B cell (primary cell): ENCODE data around the gene MAP4K2. TPM values are rescaled to one million over a fixed set of nuclear protein-coding genes. Genes with fewer than 3 reads are reported as not detected.

Source experiments
- ATAC-seq: fragments of 200-7000 bp; cut with Tn5 transposase; one replicate; pipeline ENCODE4 v1.10.0; 2021; ENCODE audit warnings: low read depth, mild to moderate bottlenecking, moderate number of reproducible peaks, moderate library complexity
- CTCF ChIA-PET: fragments of 350-600 bp; sonication (Branson Sonifier 250); formaldehyde crosslinking; loops from one replicate; lab custom pipeline; 2021; ENCODE audit warnings: antibody characterized with exemption, inconsistent platforms; lab: Charles Lee
- POLR2A ChIA-PET: fragments of 350-600 bp; sonication (Branson Sonifier 250); formaldehyde crosslinking; loops from one replicate; lab custom pipeline; 2021; ENCODE audit warnings: antibody characterized with exemption; lab: Charles Lee
- DNase-seq: peaks from one replicate; pipeline ENCODE4 v3.0.0; 2013
- H2AFZ ChIP-seq: 2 replicates; pipeline ENCODE4 v1.6.1; 2012; ENCODE audit warnings: mild to moderate bottlenecking, low read depth, low read length; ENCODE audit not compliant: insufficient read depth, poor library complexity, severe bottlenecking
- H3K27ac ChIP-seq, 2 donors: 1 replicate in 1 of 2; 2 replicates in 1 of 2; pipeline ENCODE4 v1.5.1; 2012 to 2013; ENCODE audit warnings: low read length in 2 of 2, mild to moderate bottlenecking in 2 of 2, moderate library complexity in 1 of 2
- H3K27me3 ChIP-seq, 4 experiments: fragments of 200-600 bp in 1 of 4; sonication (generic) in 1 of 4; replicated peaks in 1 of 4; 1 replicate in 2 of 4; 2 replicates in 2 of 4; pipeline versions ENCODE4 v1.6.1 to v1.7.0; 2013 to 2016; ENCODE audit warnings: low read length in 3 of 4, mild to moderate bottlenecking in 2 of 4, mixed read lengths in 1 of 4, moderate library complexity in 1 of 4; ENCODE audit not compliant: insufficient read depth in 4 of 4, control insufficient read depth in 3 of 4; ENCODE audit errors: control extremely low read depth in 1 of 4
- H3K36me3 ChIP-seq, 2 experiments: replicated peaks in 1 of 2; 1 replicate in 1 of 2; 2 replicates in 1 of 2; pipeline versions ENCODE4 v1.6.1 to v1.7.1; 2013; ENCODE audit warnings: low read length in 1 of 2; ENCODE audit not compliant: insufficient read depth in 2 of 2, control insufficient read depth in 1 of 2; ENCODE audit errors: control extremely low read depth in 1 of 2, extremely low read depth in 1 of 2
- H3K4me1 ChIP-seq, 2 donors: fragments of 200-600 bp in 1 of 2; sonication (generic) in 1 of 2; 1 replicate in 1 of 2; 2 replicates in 1 of 2; pipeline versions ENCODE4 v1.5.1 to v1.6.1; 2013 to 2017; ENCODE audit warnings: low read length in 2 of 2; ENCODE audit not compliant: control insufficient read depth in 2 of 2, insufficient read depth in 2 of 2
- H3K4me2 ChIP-seq: replicated peaks from 2 replicates; pipeline ENCODE3; 2012; ENCODE audit warnings: mild to moderate bottlenecking, low read depth, low read length; ENCODE audit not compliant: poor library complexity, severe bottlenecking
- H3K4me3 ChIP-seq, 5 experiments: fragments of 200-600 bp in 1 of 5; sonication (generic) in 1 of 5; 1 replicate in 3 of 5; 2 replicates in 2 of 5; pipeline versions ENCODE4 v1.5.1 to v1.7.0; 2011 to 2016; ENCODE audit warnings: low read length in 4 of 5, mild to moderate bottlenecking in 4 of 5, low read depth in 2 of 5, control low read depth in 1 of 5, moderate library complexity in 1 of 5; ENCODE audit not compliant: insufficient read depth in 1 of 5; ENCODE audit errors: control extremely low read depth in 1 of 5, extremely low read depth in 1 of 5
- H3K79me2 ChIP-seq: fragments of 200-600 bp; sonication (generic); one replicate; pipeline ENCODE4 v1.6.0; 2016; ENCODE audit warnings: low read length; ENCODE audit not compliant: control insufficient read depth, insufficient read depth
- H3K9ac ChIP-seq: fragments of 200-600 bp; sonication (generic); 2 replicates; pipeline ENCODE4 v1.6.1; 2017; ENCODE audit warnings: mild to moderate bottlenecking, low read length, moderate library complexity
- H3K9me3 ChIP-seq, 3 donors: one replicate each; pipeline versions ENCODE4 v1.6.1 to v1.7.1; 2013; ENCODE audit warnings: low read length in 2 of 3; ENCODE audit not compliant: control insufficient read depth in 2 of 3, insufficient read depth in 1 of 3; ENCODE audit errors: control extremely low read depth in 1 of 3
- H4K20me1 ChIP-seq: 2 replicates; pipeline ENCODE4 v1.6.0; 2012; ENCODE audit warnings: mild to moderate bottlenecking, low read length; ENCODE audit not compliant: insufficient read depth, control insufficient read depth, poor library complexity, severe bottlenecking
- H3K27ac Mint-ChIP-seq: one replicate; pipeline ENCODE4 v1.8.0; 2021; ENCODE audit warnings: mixed read lengths
- H3K27me3 Mint-ChIP-seq: one replicate; pipeline ENCODE4 v1.8.0; 2021; ENCODE audit warnings: mixed read lengths
- H3K4me1 Mint-ChIP-seq: one replicate; pipeline ENCODE4 v1.8.0; 2021; ENCODE audit warnings: mixed read lengths
- H3K4me3 Mint-ChIP-seq: one replicate; pipeline ENCODE4 v1.8.0; 2021; ENCODE audit warnings: mixed read lengths
- H3K9me3 Mint-ChIP-seq: one replicate; pipeline ENCODE4 v1.8.0; 2022; ENCODE audit warnings: mixed read lengths; ENCODE audit not compliant: insufficient read depth
- CTCF ChIP-seq: fragments of 200-600 bp; IDR thresholded peaks from one replicate; pipeline ENCODE4 v1.8.0; 2022; ENCODE audit warnings: antibody characterized with exemption, mild to moderate bottlenecking
- EZH2 ChIP-seq: IDR thresholded peaks from 2 replicates; pipeline ENCODE4 v1.6.1; 2012; ENCODE audit warnings: borderline replicate concordance, low read depth, mild to moderate bottlenecking, moderate library complexity, low read length; ENCODE audit not compliant: insufficient read depth, poor library complexity, severe bottlenecking
- WGBS: methylation state at CpG from one replicate; pipeline ENCODE4 v1.1.5; 2013; ENCODE audit warnings: missing lambda C conversion rate; ENCODE audit not compliant: insufficient coverage; 5-methylcytosine and 5-hydroxymethylcytosine counted together
- intact Hi-C: fragments of 100-400 bp; cut with micrococcal nuclease; formaldehyde crosslinking; loops from one replicate; pipeline ENCODE4 v1.10.0; 2022
- polyA plus RNA-seq: library from polyadenylated mRNA; depleted of rRNA; stranded (reverse); fragments of >200 nt; gene quantifications from 2 replicates; pipeline ENCODE4 v1.2.3, GENCODE V29; 2012
- total RNA-seq, 2 donors: library from RNA; stranded (reverse); fragments of 120-200 nt in 1 of 2; gene quantifications; 1 replicate in 1 of 2; 2 replicates in 1 of 2; pipeline versions ENCODE4 v1.2.3 to v1.2.4, GENCODE V29; 2013 to 2022

The MAP4K2 gene
- total and polyA plus RNA-seq, 2 donors (not counting 1 experiment from before 2014, with no cell fraction given), result 118 to 163 TPM

- H3K9me3 ChIP-seq, result no peaks in the 10 kb centered on the region
- intact Hi-C loops, result no loop called here
- no peak overlapping the region for H3K27ac ChIP-seq
- DNase-seq (no peak), ATAC-seq (no peak)
- H3K9ac ChIP-seq, result no peak overlapping the region
- Mint-ChIP-seq H3K27ac (peak overlapping the region; percentile 37), H3K4me3 (no peak overlapping the region), H3K9me3 (no peaks in the 10 kb centered on the region), H3K27me3 (no peaks in the 10 kb centered on the region), H3K4me1 (peaks cover 43% of the 10 kb centered on the region)
- CTCF ChIA-PET, result interaction anchor here (0.7 kb wide), 1 partner anchor 15 kb away, joined by 3 read pairs; no protein-coding TSS in a partner anchor
- H3K79me2 ChIP-seq, result peaks cover 15% of the 10 kb centered on the region
- peaks cover 0 to 57% of the 10 kb centered on the region in 2 experiments for H3K36me3 ChIP-seq
- no peak overlapping the region for H3K4me3 ChIP-seq
- peaks cover 35 to 38% of the 10 kb centered on the region in 2 donors for H3K4me1 ChIP-seq
- H2AFZ ChIP-seq, result no peak overlapping the region
- H3K4me2 ChIP-seq, result no peak overlapping the region
- H3K27me3 ChIP-seq, result no peaks in the 10 kb centered on the region
- no peak for TF ChIP-seq CTCF
- no peak for TF ChIP-seq EZH2
- no peaks in the 10 kb centered on the region for H4K20me1 ChIP-seq
- POLR2A ChIA-PET, result no interaction called here
- 65% methylated on average over 9 of the region's 19 CpGs for WGBS
Observed at GRCh38 chr11:64796047-64796756, 6.8 kb downstream of the MAP4K2 start.

GRCh38 chr11:64794526-64794925 is 8.5 kb downstream of the MAP4K2 start:
- Histone ChIP-seq H3K79me2 (peaks cover 12% of the 10 kb centered on the region), H3K4me2 (no peak overlapping the region), H2AFZ (no peak overlapping the region), H3K9ac (no peak overlapping the region), H3K4me1 (peaks cover 18 to 21% of the 10 kb centered on the region in 2 donors), H3K36me3 (peaks cover 2 to 58% of the 10 kb centered on the region in 2 experiments), H3K27me3 (no peaks in the 10 kb centered on the region), H4K20me1 (no peaks in the 10 kb centered on the region), H3K4me3 (no peak overlapping the region), H3K27ac (no peak overlapping the region), H3K9me3 (no peaks in the 10 kb centered on the region)
- CTCF ChIA-PET, result interaction anchor here (1.0 to 1.7 kb wide), 2 partner anchors 9 to 16 kb away, joined by 3 to 5 read pairs; partner anchors contain the start of gene SF1
- POLR2A ChIA-PET, result interaction anchor here (0.6 kb wide), 1 partner anchor 9 kb away, joined by 3 read pairs; no protein-coding TSS in a partner anchor
- H3K27ac Mint-ChIP-seq, result peak overlapping the region; percentile 17
- H3K9me3 Mint-ChIP-seq, result no peaks in the 10 kb centered on the region
- TF ChIP-seq CTCF, result no peak
- TF ChIP-seq EZH2, result no peak
- H3K27me3 Mint-ChIP-seq, result no peaks in the 10 kb centered on the region
- intact Hi-C loops, result no loop called here
- ATAC-seq, result no peak
- WGBS, result 97% methylated on average over 10 of the region's 10 CpGs
- no peak for DNase-seq
- no peak overlapping the region for H3K4me3 Mint-ChIP-seq
- H3K4me1 Mint-ChIP-seq, result peaks cover 26% of the 10 kb centered on the region
